ENCODE results near the gene G6PC3. TPM values are rescaled to one million over a fixed set of nuclear protein-coding genes. Genes with fewer than 3 reads are reported as not detected.
A peak's percentile ranks its signal among the peaks of the same experiment; 100 is the strongest.

Gene G6PC3
- total and polyA plus RNA-seq, 12 donors, result 51.2 to 254 (median 86.4) TPM

DNA sequence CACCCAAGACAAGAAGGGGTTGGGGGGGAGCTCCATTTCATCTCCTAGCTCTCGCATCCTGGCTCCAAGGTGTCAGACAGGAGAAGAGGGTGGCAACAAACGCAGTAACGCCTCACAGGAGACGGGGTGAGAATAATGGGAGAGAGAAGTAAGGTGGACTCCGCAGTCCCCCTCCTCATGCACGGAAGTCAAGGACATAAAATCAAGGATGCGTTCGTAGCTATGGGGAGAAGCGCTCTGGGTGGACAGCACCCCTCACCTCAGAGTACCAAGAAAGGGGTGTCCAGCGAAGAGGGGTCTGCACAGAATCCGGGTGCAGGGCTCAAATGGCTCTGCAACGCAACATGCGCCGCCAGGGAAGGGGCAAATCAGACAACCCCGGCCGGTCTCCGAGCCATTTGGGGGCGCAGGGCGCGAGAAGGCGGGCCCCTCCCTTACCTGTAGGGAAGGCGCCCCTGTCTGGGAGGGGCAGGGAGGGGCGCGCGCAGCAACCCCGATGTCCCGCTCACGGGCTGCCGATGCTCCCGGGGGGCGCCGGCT is 52.4 kb downstream of the G6PC3 start:
- TF ChIP-seq, protein P1, sequence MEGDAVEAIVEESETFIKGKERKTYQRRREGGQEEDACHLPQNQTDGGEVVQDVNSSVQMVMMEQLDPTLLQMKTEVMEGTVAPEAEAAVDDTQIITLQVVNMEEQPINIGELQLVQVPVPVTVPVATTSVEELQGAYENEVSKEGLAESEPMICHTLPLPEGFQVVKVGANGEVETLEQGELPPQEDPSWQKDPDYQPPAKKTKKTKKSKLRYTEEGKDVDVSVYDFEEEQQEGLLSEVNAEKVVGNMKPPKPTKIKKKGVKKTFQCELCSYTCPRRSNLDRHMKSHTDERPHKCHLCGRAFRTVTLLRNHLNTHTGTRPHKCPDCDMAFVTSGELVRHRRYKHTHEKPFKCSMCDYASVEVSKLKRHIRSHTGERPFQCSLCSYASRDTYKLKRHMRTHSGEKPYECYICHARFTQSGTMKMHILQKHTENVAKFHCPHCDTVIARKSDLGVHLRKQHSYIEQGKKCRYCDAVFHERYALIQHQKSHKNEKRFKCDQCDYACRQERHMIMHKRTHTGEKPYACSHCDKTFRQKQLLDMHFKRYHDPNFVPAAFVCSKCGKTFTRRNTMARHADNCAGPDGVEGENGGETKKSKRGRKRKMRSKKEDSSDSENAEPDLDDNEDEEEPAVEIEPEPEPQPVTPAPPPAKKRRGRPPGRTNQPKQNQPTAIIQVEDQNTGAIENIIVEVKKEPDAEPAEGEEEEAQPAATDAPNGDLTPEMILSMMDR (IDR thresholded peaks at IDR 0.05), result no peak
- TF ChIP-seq POLR2A (IDR thresholded peaks at IDR 0.05), result no peak
- DNase-seq, result no peak
- intact Hi-C loops (cut with DNase I), result no loop called here

GRCh38 chr17:44123356-44124117 is 53.0 kb downstream of the G6PC3 start, which contains the start of gene HDAC5:
TSS of gene HDAC5 (minus strand) at chr17:44123641. CDS start at chr17:44117515, 6,126 bp downstream.
- Histone ChIP-seq H3K27me3 (no peaks in the 10 kb centered on the region), H3K27ac (peak within 1 kb of the TSS; percentile 53 to 99 (median 82)), H3K36me3 (replicated peaks in 1 of 2) (no peaks in the 10 kb centered on the region), H3K4me1 (replicated peaks in 1 of 2) (peaks cover 11 to 21% of the 10 kb centered on the region in 2 donors), H3K9me3 (replicated peaks in 1 of 3) (no peaks in the 10 kb centered on the region), H3K4me3 (peak within 1 kb of the TSS; percentile 64 to 98 (median 82))
- intact Hi-C loops (cut with DNase I), result no loop called here
- TF ChIP-seq POLR2A (IDR thresholded peaks at IDR 0.05), result peak in 1 of 2 donors; percentile 87
- TF ChIP-seq, protein P1 (IDR thresholded peaks at IDR 0.05), result peak; percentile 30 to 67 (median 60)
- WGBS, 4 donors, result 0% methylated on average over 2 to 76 of the region's 78 CpGs
- peak; percentile 96 to 98 (median 97) for DNase-seq

More for the DNA sequence above, 52.4 kb downstream of the G6PC3 start:
- Histone ChIP-seq H3K27me3 (no peaks in the 10 kb centered on the region), H3K4me3 (peak overlapping the region; percentile 64 to 98 (median 82)), H3K36me3 (replicated peaks in 1 of 2) (no peaks in the 10 kb centered on the region), H3K9me3 (replicated peaks in 1 of 3) (no peaks in the 10 kb centered on the region), H3K4me1 (replicated peaks in 1 of 2) (peaks cover 11 to 21% of the 10 kb centered on the region in 2 donors), H3K27ac (peak overlapping the region in 4 of 5 donors; percentile 62 to 99 (median 80))
- WGBS, 4 donors, result 1 to 3% (median 1%) methylated on average over 17 to 32 of the region's 32 CpGs

GRCh38 chr17:44124118-44124438 is 53.5 kb downstream of the G6PC3 start:
- no peaks in the 10 kb centered on the region for H3K36me3 ChIP-seq (replicated peaks in 1 of 2)
- peak overlapping the region; percentile 0 to 98 (median 66) for H3K4me3 ChIP-seq
- peaks cover 11 to 21% of the 10 kb centered on the region in 2 donors for H3K4me1 ChIP-seq (replicated peaks in 1 of 2)
- peak overlapping the region; percentile 53 to 99 (median 82) for H3K27ac ChIP-seq
- WGBS, 4 donors, result 0 to 7% (median 3%) methylated on average over 4 to 8 of the region's 8 CpGs
- no peaks in the 10 kb centered on the region for H3K27me3 ChIP-seq
- intact Hi-C loops (cut with DNase I), result no loop called here
- no peaks in the 10 kb centered on the region for H3K9me3 ChIP-seq (replicated peaks in 1 of 3)
- DNase-seq, result no peak
- peak in 1 of 2 donors; percentile 26 for TF ChIP-seq POLR2A (IDR thresholded peaks at IDR 0.05)
- TF ChIP-seq, protein P1 (IDR thresholded peaks at IDR 0.05), result peak in 1 of 6 experiments; percentile 6

Small RNA genes within 50 kb of the gene (small RNA-seq; reads per million reads assigned to genes)
- 0 reads per million in 2 donors for gene RF00012

Other genes starting within 250 kb of the G6PC3 start
- 10 to 100 TPM in 1 of 9 donors, 1 to 10 TPM in 6, under 1 TPM in 2; 0.60 to 10.6 (median 3.4) TPM for gene MPP3, start 237.6 kb upstream of the G6PC3 start, total RNA-seq
- 1 to 10 TPM; 2.5 to 7.6 (median 4.6) TPM for gene MPP3, start 237.6 kb upstream of the G6PC3 start, polyA plus RNA-seq
- gene CD300LG, start 223.6 kb upstream of the G6PC3 start, total RNA-seq, result 1 to 10 TPM in 8 of 9 donors, under 1 TPM in 1; 0.78 to 5.2 (median 2.8) TPM
- gene CD300LG, start 223.6 kb upstream of the G6PC3 start, polyA plus RNA-seq, result 1 to 10 TPM; 1.2 to 7.3 (median 1.5) TPM
- gene MPP2, start 163.2 kb upstream of the G6PC3 start, total RNA-seq, result 10 to 100 TPM in 1 of 9 donors, 1 to 10 TPM in 6, under 1 TPM in 2; 0.29 to 16.0 (median 2.0) TPM
- gene MPP2, start 163.2 kb upstream of the G6PC3 start, polyA plus RNA-seq, result 1 to 10 TPM; 1.2 to 4.1 (median 3.0) TPM
- not detected for gene PPY, start 128.3 kb upstream of the G6PC3 start, total RNA-seq
- gene PPY, start 128.3 kb upstream of the G6PC3 start, polyA plus RNA-seq, result not detected
- under 1 TPM in 1 of 9 donors, not detected in 8; 0.43 TPM for gene PYY, start 116.8 kb upstream of the G6PC3 start, total RNA-seq
- gene PYY, start 116.8 kb upstream of the G6PC3 start, polyA plus RNA-seq, result not detected
- gene NAGS, start 66.1 kb upstream of the G6PC3 start, total RNA-seq, result 1 to 10 TPM in 6 of 9 donors, under 1 TPM in 3; 0.22 to 4.4 (median 1.2) TPM
- gene NAGS, start 66.1 kb upstream of the G6PC3 start, polyA plus RNA-seq, result under 1 TPM; 0.37 to 0.88 (median 0.72) TPM
- 10 to 100 TPM; 20.4 to 52.5 (median 37.2) TPM for gene TMEM101, start 55.8 kb upstream of the G6PC3 start, total RNA-seq
- 10 to 100 TPM; 12.4 to 19.1 (median 12.7) TPM for gene TMEM101, start 55.8 kb upstream of the G6PC3 start, polyA plus RNA-seq
- 10 to 100 TPM; 19.8 to 53.0 (median 37.7) TPM for gene LSM12, start 4.1 kb upstream of the G6PC3 start, total RNA-seq
- gene LSM12, start 4.1 kb upstream of the G6PC3 start, polyA plus RNA-seq, result 10 to 100 TPM; 28.9 to 54.7 (median 37.0) TPM
- 100 to 1,000 TPM in 3 of 9 donors, 10 to 100 TPM in 6; 15.1 to 144 (median 71.7) TPM for gene HDAC5, start 52.9 kb downstream of the G6PC3 start, total RNA-seq
- gene HDAC5, start 52.9 kb downstream of the G6PC3 start, polyA plus RNA-seq, result 100 to 1,000 TPM in 1 of 3 donors, 10 to 100 TPM in 1, 1 to 10 TPM in 1; 4.8 to 102 (median 83.0) TPM
- 1 to 10 TPM in 3 of 9 donors, under 1 TPM in 5, not detected in 1; 0.49 to 2.6 (median 0.91) TPM for gene HROB, start 71.2 kb downstream of the G6PC3 start, total RNA-seq
- gene HROB, start 71.2 kb downstream of the G6PC3 start, polyA plus RNA-seq, result 1 to 10 TPM in 2 of 3 donors, under 1 TPM in 1; 0.42 to 2.6 (median 1.5) TPM
- under 1 TPM in 7 of 9 donors, not detected in 2; 0.22 to 0.83 (median 0.39) TPM for gene ASB16, start 100.0 kb downstream of the G6PC3 start, total RNA-seq
- gene ASB16, start 100.0 kb downstream of the G6PC3 start, polyA plus RNA-seq, result under 1 TPM; 0.13 to 0.48 (median 0.16) TPM
- gene TMUB2, start 116.2 kb downstream of the G6PC3 start, total RNA-seq, result 10 to 100 TPM; 21.8 to 48.6 (median 38.7) TPM
- gene TMUB2, start 116.2 kb downstream of the G6PC3 start, polyA plus RNA-seq, result 10 to 100 TPM; 22.8 to 89.3 (median 79.1) TPM
- 10 to 100 TPM; 21.3 to 61.4 (median 48.9) TPM for gene ATXN7L3, start 129.1 kb downstream of the G6PC3 start, total RNA-seq
- gene ATXN7L3, start 129.1 kb downstream of the G6PC3 start, polyA plus RNA-seq, result 10 to 100 TPM; 19.6 to 81.4 (median 47.1) TPM
- 10 to 100 TPM; 42.8 to 92.6 (median 65.5) TPM for gene UBTF, start 148.9 kb downstream of the G6PC3 start, total RNA-seq
- 10 to 100 TPM; 37.1 to 80.6 (median 51.3) TPM for gene UBTF, start 148.9 kb downstream of the G6PC3 start, polyA plus RNA-seq
- gene SLC4A1, start 197.4 kb downstream of the G6PC3 start, total RNA-seq, result 1 to 10 TPM in 2 of 9 donors, under 1 TPM in 2, not detected in 5; 0.15 to 8.5 (median 0.70) TPM
- gene SLC4A1, start 197.4 kb downstream of the G6PC3 start, polyA plus RNA-seq, result under 1 TPM in 2 of 3 donors, not detected in 1; 0.13 to 0.16 TPM
- 10 to 100 TPM in 3 of 9 donors, 1 to 10 TPM in 6; 1.6 to 26.4 (median 8.8) TPM for gene RUNDC3A, start 237.9 kb downstream of the G6PC3 start, total RNA-seq
- gene RUNDC3A, start 237.9 kb downstream of the G6PC3 start, polyA plus RNA-seq, result 100 to 1,000 TPM in 1 of 3 donors, 10 to 100 TPM in 2; 19.3 to 133 (median 38.5) TPM